Thyroid gland (tissue), 4 donors: ENCODE measurements around the gene FHOD3.

Experiments
- CTCF ChIP-seq, 6 experiments: fragments of 200-600 bp in 3 of 6; fragments of 450-650 bp in 3 of 6; sonication (generic) in 3 of 6; IDR thresholded peaks; one replicate each; pipeline ENCODE4 v1.5.1; 2016 to 2019; ENCODE audit warnings: antibody characterized with exemption in 6 of 6, mild to moderate bottlenecking in 2 of 6, inconsistent platforms in 1 of 6, moderate library complexity in 1 of 6
- POLR2A ChIP-seq, 2 donors: fragments of 450-650 bp; IDR thresholded peaks; one replicate each; pipeline ENCODE4 v1.6.1; 2017; ENCODE audit warnings: antibody characterized with exemption in 2 of 2, mild to moderate bottlenecking in 2 of 2, moderate library complexity in 1 of 2

GRCh38 chr18:36459786-36460185 lies 162.3 kb downstream of the FHOD3 start:
- TF ChIP-seq CTCF (IDR thresholded peaks at IDR 0.05): no peak
- TF ChIP-seq POLR2A (IDR thresholded peaks at IDR 0.05): no peak
